SK-N-SH treated with all-trans-retinoic acid at 6 μM for 48 hours (cell line): ENCODE data around the gene BLOC1S1.

Source experiments
- BACH2 ChIP-seq: fragments of 250-450 bp; sonication (Bioruptor Pico); IDR thresholded peaks from 2 replicates; pipeline ENCODE4 v1.9.0; 2021; ENCODE audit warnings: mild to moderate bottlenecking, borderline replicate concordance
- CSDC2 ChIP-seq: fragments of 250-450 bp; sonication (Bioruptor Pico); IDR thresholded peaks from 2 replicates; pipeline ENCODE4 v1.5.0; 2020; ENCODE audit warnings: mild to moderate bottlenecking, moderate library complexity
- PPARA ChIP-seq: fragments of 250-450 bp; sonication (Bioruptor Pico); IDR thresholded peaks from 2 replicates; pipeline ENCODE4 v1.5.0; 2020; ENCODE audit warnings: mild to moderate bottlenecking, borderline replicate concordance
- RARB ChIP-seq: fragments of 250-450 bp; sonication (Bioruptor Pico); IDR thresholded peaks from 2 replicates; pipeline ENCODE4 v1.8.0; 2021; ENCODE audit warnings: mild to moderate bottlenecking, moderate library complexity
- SNAI2 ChIP-seq: fragments of 250-450 bp; sonication (Bioruptor Pico); IDR thresholded peaks from 2 replicates; pipeline ENCODE4 v1.5.0; 2020; ENCODE audit warnings: mild to moderate bottlenecking, moderate library complexity
- TOX ChIP-seq: fragments of 250-450 bp; sonication (Bioruptor Pico); IDR thresholded peaks from 2 replicates; pipeline ENCODE4 v1.8.0; 2021; ENCODE audit warnings: mild to moderate bottlenecking, moderate library complexity, borderline replicate concordance
- ZC3H10 ChIP-seq: fragments of 250-450 bp; sonication (Bioruptor Pico); IDR thresholded peaks from 2 replicates; pipeline ENCODE4 v1.5.1; 2021; ENCODE audit warnings: mild to moderate bottlenecking, moderate library complexity
- ZFP30 ChIP-seq: fragments of 450-650 bp; formaldehyde crosslinking; IDR thresholded peaks from 2 replicates; pipeline ENCODE4 v1.5.0; 2022; ENCODE audit warnings: mild to moderate bottlenecking, moderate library complexity
- ZNF8 ChIP-seq: fragments of 450-650 bp; formaldehyde crosslinking; IDR thresholded peaks from 2 replicates; pipeline ENCODE4 v1.5.0; 2020; ENCODE audit warnings: mild to moderate bottlenecking, moderate library complexity
- TF ChIP-seq, protein P1 (sequence below): fragments of 250-450 bp; sonication (Bioruptor Pico); IDR thresholded peaks from 2 replicates; pipeline ENCODE4 v1.5.1; 2020; ENCODE audit warnings: low read depth, mild to moderate bottlenecking, moderate library complexity
- TF ChIP-seq, protein P2 (sequence below): fragments of 250-450 bp; sonication (Bioruptor Pico); IDR thresholded peaks from 2 replicates; pipeline ENCODE4 v1.5.1; 2021; ENCODE audit warnings: mild to moderate bottlenecking, moderate library complexity

GRCh38 chr12:55703288-55703687 lies 12.6 kb upstream of the BLOC1S1 start:
- TF ChIP-seq ZC3H10 (CRISPR knock-in tag): no peak
- TF ChIP-seq, protein P1, sequence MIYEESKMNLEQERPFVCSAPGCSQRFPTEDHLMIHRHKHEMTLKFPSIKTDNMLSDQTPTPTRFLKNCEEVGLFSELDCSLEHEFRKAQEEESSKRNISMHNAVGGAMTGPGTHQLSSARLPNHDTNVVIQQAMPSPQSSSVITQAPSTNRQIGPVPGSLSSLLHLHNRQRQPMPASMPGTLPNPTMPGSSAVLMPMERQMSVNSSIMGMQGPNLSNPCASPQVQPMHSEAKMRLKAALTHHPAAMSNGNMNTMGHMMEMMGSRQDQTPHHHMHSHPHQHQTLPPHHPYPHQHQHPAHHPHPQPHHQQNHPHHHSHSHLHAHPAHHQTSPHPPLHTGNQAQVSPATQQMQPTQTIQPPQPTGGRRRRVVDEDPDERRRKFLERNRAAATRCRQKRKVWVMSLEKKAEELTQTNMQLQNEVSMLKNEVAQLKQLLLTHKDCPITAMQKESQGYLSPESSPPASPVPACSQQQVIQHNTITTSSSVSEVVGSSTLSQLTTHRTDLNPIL (CRISPR knock-in tag): no peak
- TF ChIP-seq TOX (CRISPR knock-in tag): no peak
- no peak for TF ChIP-seq PPARA (CRISPR knock-in tag)
- no peak for TF ChIP-seq RARB (CRISPR knock-in tag)
- TF ChIP-seq, protein P2, sequence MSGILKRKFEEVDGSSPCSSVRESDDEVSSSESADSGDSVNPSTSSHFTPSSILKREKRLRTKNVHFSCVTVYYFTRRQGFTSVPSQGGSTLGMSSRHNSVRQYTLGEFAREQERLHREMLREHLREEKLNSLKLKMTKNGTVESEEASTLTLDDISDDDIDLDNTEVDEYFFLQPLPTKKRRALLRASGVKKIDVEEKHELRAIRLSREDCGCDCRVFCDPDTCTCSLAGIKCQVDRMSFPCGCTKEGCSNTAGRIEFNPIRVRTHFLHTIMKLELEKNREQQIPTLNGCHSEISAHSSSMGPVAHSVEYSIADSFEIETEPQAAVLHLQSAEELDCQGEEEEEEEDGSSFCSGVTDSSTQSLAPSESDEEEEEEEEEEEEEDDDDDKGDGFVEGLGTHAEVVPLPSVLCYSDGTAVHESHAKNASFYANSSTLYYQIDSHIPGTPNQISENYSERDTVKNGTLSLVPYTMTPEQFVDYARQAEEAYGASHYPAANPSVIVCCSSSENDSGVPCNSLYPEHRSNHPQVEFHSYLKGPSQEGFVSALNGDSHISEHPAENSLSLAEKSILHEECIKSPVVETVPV (CRISPR knock-in tag): no peak
- TF ChIP-seq ZFP30: no peak
- TF ChIP-seq BACH2 (CRISPR knock-in tag): no peak
- TF ChIP-seq CSDC2 (CRISPR knock-in tag): no peak
- no peak for TF ChIP-seq SNAI2
- no peak for TF ChIP-seq ZNF8 (CRISPR knock-in tag)
